Activated B cell treated with CpG ODN at 0.5 μM for 24 hours (primary cell): ENCODE data around the gene SDC4. TPM values are rescaled to one million over a fixed set of nuclear protein-coding genes. Genes with fewer than 3 reads are reported as not detected.

Experiments used
- ATAC-seq: fragments of 200-7000 bp; cut with Tn5 transposase; one replicate; pipeline ENCODE4 v1.10.0; 2021; ENCODE audit warnings: low read depth, mild to moderate bottlenecking, moderate library complexity
- CTCF ChIA-PET: fragments of 350-600 bp; sonication (Branson Sonifier 250); formaldehyde crosslinking; loops from one replicate; lab custom pipeline; 2021; ENCODE audit warnings: antibody characterized with exemption; lab: Charles Lee
- POLR2A ChIA-PET: fragments of 350-600 bp; sonication (Branson Sonifier 250); formaldehyde crosslinking; loops from one replicate; lab custom pipeline; 2021; ENCODE audit warnings: antibody characterized with exemption; lab: Charles Lee
- DNase-seq: peaks from one replicate; pipeline ENCODE4 v3.0.0; 2022
- H3K27ac Mint-ChIP-seq: one replicate; pipeline ENCODE4 v1.8.0; 2020; ENCODE audit warnings: mixed read lengths
- H3K27me3 Mint-ChIP-seq: one replicate; pipeline ENCODE4 v1.8.0; 2021; ENCODE audit warnings: mixed read lengths
- H3K36me3 Mint-ChIP-seq: one replicate; pipeline ENCODE4 v1.8.0; 2021; ENCODE audit warnings: low read depth, mixed read lengths
- H3K4me1 Mint-ChIP-seq: one replicate; pipeline ENCODE4 v1.8.0; 2021; ENCODE audit warnings: mixed read lengths
- H3K4me3 Mint-ChIP-seq: one replicate; pipeline ENCODE4 v1.8.0; 2020; ENCODE audit warnings: mild to moderate bottlenecking, mixed read lengths
- H3K9me3 Mint-ChIP-seq: one replicate; pipeline ENCODE4 v1.8.0; 2020; ENCODE audit warnings: mixed read lengths
- intact Hi-C: fragments of 100-400 bp; cut with micrococcal nuclease; formaldehyde crosslinking; loops from one replicate; pipeline ENCODE4 v1.15.1; 2024
- total RNA-seq: library from RNA; stranded (reverse); gene quantifications from 2 replicates; pipeline ENCODE4 v1.2.3, GENCODE V29; 2022
- TF ChIP-seq, protein P1 (sequence below): fragments of 200-600 bp; IDR thresholded peaks from one replicate; pipeline ENCODE4 v1.8.0; 2022; ENCODE audit warnings: antibody characterized with exemption, mild to moderate bottlenecking

Gene SDC4
- total RNA-seq, 1 donor from 2014 or later: not detected

- ChIA-PET POLR2A (no interaction called here), CTCF (no interaction called here)
- ATAC-seq (no peak), DNase-seq (no peak)
- intact Hi-C loops: no loop called here
- H3K4me3 Mint-ChIP-seq: no peak overlapping the region
- TF ChIP-seq, protein P1, sequence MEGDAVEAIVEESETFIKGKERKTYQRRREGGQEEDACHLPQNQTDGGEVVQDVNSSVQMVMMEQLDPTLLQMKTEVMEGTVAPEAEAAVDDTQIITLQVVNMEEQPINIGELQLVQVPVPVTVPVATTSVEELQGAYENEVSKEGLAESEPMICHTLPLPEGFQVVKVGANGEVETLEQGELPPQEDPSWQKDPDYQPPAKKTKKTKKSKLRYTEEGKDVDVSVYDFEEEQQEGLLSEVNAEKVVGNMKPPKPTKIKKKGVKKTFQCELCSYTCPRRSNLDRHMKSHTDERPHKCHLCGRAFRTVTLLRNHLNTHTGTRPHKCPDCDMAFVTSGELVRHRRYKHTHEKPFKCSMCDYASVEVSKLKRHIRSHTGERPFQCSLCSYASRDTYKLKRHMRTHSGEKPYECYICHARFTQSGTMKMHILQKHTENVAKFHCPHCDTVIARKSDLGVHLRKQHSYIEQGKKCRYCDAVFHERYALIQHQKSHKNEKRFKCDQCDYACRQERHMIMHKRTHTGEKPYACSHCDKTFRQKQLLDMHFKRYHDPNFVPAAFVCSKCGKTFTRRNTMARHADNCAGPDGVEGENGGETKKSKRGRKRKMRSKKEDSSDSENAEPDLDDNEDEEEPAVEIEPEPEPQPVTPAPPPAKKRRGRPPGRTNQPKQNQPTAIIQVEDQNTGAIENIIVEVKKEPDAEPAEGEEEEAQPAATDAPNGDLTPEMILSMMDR: no peak
- no peaks in the 10 kb centered on the region for H3K9me3 Mint-ChIP-seq
- peaks cover 5% of the 10 kb centered on the region for H3K27me3 Mint-ChIP-seq
- no peaks in the 10 kb centered on the region for H3K36me3 Mint-ChIP-seq
- no peaks in the 10 kb centered on the region for H3K4me1 Mint-ChIP-seq
- H3K27ac Mint-ChIP-seq: no peak overlapping the region
Observed at GRCh38 chr20:45336530-45337366, 11.5 kb downstream of the SDC4 start.

GRCh38 chr20:45330476-45330875 lies 17.7 kb downstream of the SDC4 start:
- DNase-seq (no peak), ATAC-seq (no peak)
- ChIA-PET CTCF (no interaction called here), POLR2A (no interaction called here)
- Mint-ChIP-seq H3K4me3 (no peak overlapping the region), H3K27ac (no peak overlapping the region), H3K27me3 (no peaks in the 10 kb centered on the region), H3K4me1 (no peaks in the 10 kb centered on the region), H3K9me3 (no peaks in the 10 kb centered on the region), H3K36me3 (no peaks in the 10 kb centered on the region)
- TF ChIP-seq, protein P1: no peak
- intact Hi-C loops: no loop called here

DNA sequence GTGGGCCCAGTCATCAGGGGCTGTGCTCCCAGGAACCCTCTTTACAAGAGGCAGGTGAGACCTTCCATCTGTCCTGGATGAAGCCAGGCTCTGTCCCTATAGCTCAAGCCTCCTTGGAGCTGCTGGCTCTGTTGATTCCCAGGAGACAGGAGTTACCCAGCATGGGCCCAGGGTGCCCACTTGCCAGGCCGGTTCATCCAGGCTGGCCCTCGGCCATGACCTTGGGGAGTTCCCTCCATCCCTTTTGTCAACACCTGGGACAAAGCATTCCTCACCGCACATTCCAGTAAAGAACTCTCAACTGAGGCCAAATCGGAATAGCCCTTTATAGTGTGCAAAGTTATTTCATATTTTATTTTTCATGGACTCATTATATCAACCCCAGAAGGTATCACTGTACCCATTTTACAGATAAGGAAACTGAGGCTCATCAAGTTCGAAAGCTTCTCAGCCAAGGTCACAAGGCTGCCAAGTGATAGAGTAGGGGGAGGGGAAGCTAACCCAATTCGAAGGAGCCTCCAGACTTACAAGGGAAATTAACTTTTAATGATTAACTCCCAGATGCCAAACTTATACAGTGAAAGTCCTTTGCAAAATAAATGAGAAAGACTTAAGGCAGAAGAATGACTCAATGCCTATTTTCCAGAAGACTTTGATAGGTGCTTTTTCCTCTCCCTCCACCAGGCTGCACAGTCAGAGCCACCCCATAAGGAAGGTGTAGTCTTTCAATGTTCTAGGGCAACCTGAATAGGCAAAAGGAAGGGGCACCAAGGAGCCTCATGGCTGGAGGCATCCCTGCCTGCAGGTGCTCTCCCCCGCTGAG lies 18.5 kb downstream of the SDC4 start:
- TF ChIP-seq, protein P1: no peak
- Mint-ChIP-seq H3K4me3 (no peak overlapping the region), H3K27ac (no peak overlapping the region)

GRCh38 chr20:45328451-45328850 lies 19.8 kb downstream of the SDC4 start:
- Mint-ChIP-seq H3K4me3 (no peak overlapping the region), H3K27me3 (no peaks in the 10 kb centered on the region), H3K27ac (no peak overlapping the region), H3K4me1 (no peaks in the 10 kb centered on the region), H3K9me3 (no peaks in the 10 kb centered on the region), H3K36me3 (no peaks in the 10 kb centered on the region)
- TF ChIP-seq, protein P1: no peak
- ATAC-seq (no peak), DNase-seq (no peak)
- POLR2A ChIA-PET: no interaction called here
- CTCF ChIA-PET: no interaction called here
- intact Hi-C loops: no loop called here

More for the DNA sequence above, 18.5 kb downstream of the SDC4 start:
- ChIA-PET CTCF (no interaction called here), POLR2A (no interaction called here)
- Mint-ChIP-seq H3K27me3 (no peaks in the 10 kb centered on the region), H3K4me1 (no peaks in the 10 kb centered on the region), H3K36me3 (no peaks in the 10 kb centered on the region), H3K9me3 (no peaks in the 10 kb centered on the region)
- no peak for ATAC-seq
- DNase-seq: no peak
- intact Hi-C loops: no loop called here

GRCh38 chr20:45325371-45325770 lies 22.9 kb downstream of the SDC4 start:
- TF ChIP-seq, protein P1: no peak
- no peak for DNase-seq
- H3K27me3 Mint-ChIP-seq: no peaks in the 10 kb centered on the region
- peaks cover 17% of the 10 kb centered on the region for H3K4me1 Mint-ChIP-seq
- ChIA-PET POLR2A (no interaction called here), CTCF (interaction anchor here (1.1 to 2.3 kb wide), 2 partner anchors 35 to 112 kb away, joined by 3 to 5 read pairs; no protein-coding TSS in a partner anchor)
- ATAC-seq: no peak
- no peaks in the 10 kb centered on the region for H3K36me3 Mint-ChIP-seq
- H3K9me3 Mint-ChIP-seq: no peaks in the 10 kb centered on the region
- no peak overlapping the region for H3K4me3 Mint-ChIP-seq
- intact Hi-C loops: no loop called here
- no peak overlapping the region for H3K27ac Mint-ChIP-seq
